Effector memory CD8-positive, alpha-beta T cell (primary cell): ENCODE data around the gene EIF1B.

Experiments used
- ATAC-seq: fragments of 150-1000 bp; cut with Tn5 transposase; replicated peaks from 2 replicates; pipeline ENCODE4 v1.10.0; 2021; ENCODE audit warnings: mild to moderate bottlenecking, moderate library complexity
- DNase-seq, 3 experiments: peaks; one replicate each; pipeline ENCODE4 v3.0.0; 2021
- H3K27ac Mint-ChIP-seq, 2 donors: one replicate each; pipeline ENCODE4 v1.8.0; 2022; ENCODE audit warnings: mild to moderate bottlenecking in 2 of 2, mixed read lengths in 2 of 2, moderate library complexity in 2 of 2
- H3K27me3 Mint-ChIP-seq, 2 donors: one replicate each; pipeline ENCODE4 v1.8.0; 2022; ENCODE audit warnings: mixed read lengths in 2 of 2
- H3K36me3 Mint-ChIP-seq: one replicate; pipeline ENCODE4 v1.8.0; 2022; ENCODE audit warnings: mild to moderate bottlenecking, moderate library complexity, mixed read lengths; ENCODE audit not compliant: insufficient read depth
- H3K4me1 Mint-ChIP-seq, 2 donors: one replicate each; pipeline ENCODE4 v1.8.0; 2022; ENCODE audit warnings: low read depth in 2 of 2, mixed read lengths in 2 of 2
- H3K4me3 Mint-ChIP-seq, 2 donors: one replicate each; pipeline ENCODE4 v1.8.0; 2022; ENCODE audit warnings: mild to moderate bottlenecking in 2 of 2, mixed read lengths in 2 of 2, moderate library complexity in 2 of 2
- H3K9me3 Mint-ChIP-seq, 2 donors: one replicate each; pipeline ENCODE4 v1.8.0; 2022; ENCODE audit warnings: mixed read lengths in 2 of 2

Gene EIF1B

DNA sequence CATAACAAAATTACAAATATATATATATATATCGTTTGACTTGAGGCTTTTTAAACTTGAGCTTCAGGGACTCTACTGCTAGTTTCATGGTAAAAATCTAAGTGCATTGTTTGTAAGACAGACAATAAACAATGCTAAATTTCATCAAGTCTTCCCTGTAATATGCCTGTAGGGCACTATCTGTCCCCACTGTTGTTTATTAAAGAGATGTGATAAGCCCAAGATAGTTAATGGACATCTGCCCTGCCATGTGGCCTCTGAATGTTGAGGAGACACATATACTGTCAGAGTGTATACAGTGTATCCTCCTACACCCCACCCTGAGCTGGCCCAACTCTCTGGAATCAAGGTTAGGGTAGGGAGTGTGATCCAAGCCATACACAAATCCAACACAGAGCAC is 15.1 kb upstream of the EIF1B start:
- ATAC-seq (no peak), DNase-seq (no peak)
- Mint-ChIP-seq H3K27ac (no peak overlapping the region), H3K4me1 (peaks cover 7 to 15% of the 10 kb centered on the region in 2 donors), H3K36me3 (peaks cover 3% of the 10 kb centered on the region), H3K9me3 (no peaks in the 10 kb centered on the region), H3K4me3 (no peak overlapping the region), H3K27me3 (no peaks in the 10 kb centered on the region)

DNA sequence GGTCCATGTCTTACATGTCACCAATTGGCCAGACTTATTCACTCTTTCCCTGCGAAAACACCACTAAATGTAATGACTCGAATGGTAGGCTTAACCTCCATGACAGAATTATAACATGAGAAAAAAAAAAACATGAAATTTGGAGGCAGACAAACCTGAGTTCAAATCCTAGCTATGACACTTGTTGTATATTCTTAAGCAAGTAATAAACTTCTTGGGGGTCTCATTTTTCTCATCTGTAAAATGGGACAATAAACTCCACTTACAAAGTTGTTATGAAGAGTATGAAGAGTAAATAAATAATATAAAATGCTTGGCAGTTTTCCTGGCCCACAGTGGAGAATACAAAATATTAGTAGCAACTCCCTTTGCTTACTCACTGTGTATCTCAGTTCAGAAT is 11.4 kb upstream of the EIF1B start:
- Mint-ChIP-seq H3K4me1 (no peaks in the 10 kb centered on the region), H3K36me3 (peaks cover 3% of the 10 kb centered on the region), H3K27ac (no peak overlapping the region), H3K27me3 (no peaks in the 10 kb centered on the region), H3K4me3 (no peak overlapping the region), H3K9me3 (no peaks in the 10 kb centered on the region)
- DNase-seq (no peak), ATAC-seq (no peak)

DNA sequence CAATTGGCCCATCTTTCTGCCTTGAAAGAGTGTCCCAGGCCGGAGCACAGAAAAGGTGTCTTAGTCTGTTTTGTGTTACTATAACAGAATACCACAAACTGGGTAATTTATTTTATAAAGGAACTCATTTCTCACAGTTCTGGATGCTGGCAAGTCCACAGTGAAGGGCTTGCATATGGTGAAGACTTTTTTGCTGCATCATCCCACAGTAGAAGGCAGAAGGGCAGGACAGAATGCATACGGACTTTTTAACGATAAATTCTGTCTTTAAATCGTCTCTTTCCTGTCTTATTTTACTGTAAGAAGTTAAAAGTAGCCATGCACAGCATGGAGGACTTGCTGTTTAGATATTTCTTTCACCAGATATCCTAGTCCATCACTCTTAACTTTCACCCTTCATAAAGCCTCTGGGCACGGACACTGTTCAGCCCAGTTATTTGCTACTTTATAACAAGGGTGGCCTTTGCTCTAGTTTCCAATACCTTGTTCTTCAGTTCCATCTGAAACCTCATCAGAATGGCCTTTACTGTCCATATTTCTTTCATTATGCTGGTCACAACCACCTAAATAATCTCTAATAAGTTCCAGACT is 10.3 kb upstream of the EIF1B start:
- ATAC-seq (no peak), DNase-seq (no peak)
- no peaks in the 10 kb centered on the region for H3K27me3 Mint-ChIP-seq
- H3K27ac Mint-ChIP-seq: no peak overlapping the region
- no peaks in the 10 kb centered on the region for H3K9me3 Mint-ChIP-seq
- H3K4me1 Mint-ChIP-seq: no peaks in the 10 kb centered on the region
- H3K4me3 Mint-ChIP-seq: no peak overlapping the region
- H3K36me3 Mint-ChIP-seq: peaks cover 3% of the 10 kb centered on the region

DNA sequence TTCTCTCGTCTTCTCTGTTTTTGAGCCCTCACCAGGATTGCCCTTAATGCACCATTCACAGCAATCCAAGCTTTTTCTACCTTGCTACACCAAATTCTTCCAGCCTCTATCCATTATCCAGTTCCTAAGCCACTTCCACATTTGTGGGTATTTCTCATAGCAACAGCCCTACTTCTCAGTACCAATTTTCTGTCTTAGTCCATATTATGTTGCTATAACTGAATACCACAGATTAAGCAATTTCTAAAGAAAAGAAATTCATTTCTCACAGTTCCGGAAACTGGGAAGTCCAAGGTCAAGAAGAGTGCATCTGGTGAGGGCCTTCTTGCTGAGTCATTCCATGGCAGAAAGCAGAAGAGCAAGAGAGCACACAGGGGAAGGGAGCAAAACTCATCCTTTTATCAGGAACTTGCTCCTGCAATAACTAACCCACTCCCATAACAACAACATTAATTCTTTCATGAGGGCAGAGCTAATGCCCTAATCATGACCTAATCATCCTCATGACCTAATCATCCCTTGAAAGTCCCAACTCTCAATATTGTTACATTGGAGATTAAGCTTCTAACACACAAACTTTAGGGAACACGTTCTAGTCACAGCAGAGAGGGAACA is 9.7 kb upstream of the EIF1B start:
- ATAC-seq (no peak), DNase-seq (no peak)
- Mint-ChIP-seq H3K27me3 (no peaks in the 10 kb centered on the region), H3K36me3 (peaks cover 3% of the 10 kb centered on the region), H3K4me3 (no peak overlapping the region), H3K4me1 (no peaks in the 10 kb centered on the region), H3K27ac (no peak overlapping the region), H3K9me3 (no peaks in the 10 kb centered on the region)

DNA sequence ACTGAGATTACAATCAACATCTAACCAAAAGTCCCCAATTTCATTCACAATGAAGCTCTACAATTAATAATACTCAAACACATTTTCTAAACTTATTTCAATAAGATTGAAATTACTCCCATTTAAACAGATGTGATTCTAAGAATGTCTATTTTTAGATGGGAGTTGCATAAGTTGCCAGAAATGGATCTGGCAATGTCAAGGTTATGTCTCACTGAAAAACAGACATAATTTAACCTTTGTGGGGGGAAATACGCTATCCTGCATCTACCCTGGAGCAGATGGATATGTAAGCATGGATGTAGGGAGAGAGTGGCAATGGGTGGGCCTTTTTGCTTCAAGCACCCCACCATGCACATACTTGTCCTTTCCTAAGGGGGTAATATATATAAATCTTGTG is 6.7 kb upstream of the EIF1B start:
- no peaks in the 10 kb centered on the region for H3K36me3 Mint-ChIP-seq
- ATAC-seq (no peak), DNase-seq (no peak)

DNA sequence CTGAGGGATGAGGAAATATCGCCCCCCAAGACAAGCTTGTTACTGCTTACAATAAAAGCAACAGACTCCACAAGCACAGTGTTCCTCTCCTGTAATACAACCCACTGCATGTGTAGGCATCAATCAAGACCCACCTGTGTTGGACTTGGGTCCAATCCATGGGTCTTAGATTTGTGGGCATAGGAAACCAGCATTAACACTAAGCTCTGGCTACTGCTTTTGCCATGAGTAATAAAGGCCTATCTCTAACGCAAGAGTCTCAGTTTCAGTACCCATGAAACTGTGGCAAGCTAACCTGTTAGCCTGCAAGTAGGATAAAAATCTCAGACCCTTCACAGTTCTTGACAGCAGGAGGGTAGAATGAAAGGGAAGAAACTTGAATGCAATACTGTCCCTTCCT is 5.2 kb upstream of the EIF1B start:
- Mint-ChIP-seq H3K36me3 (peaks cover 8% of the 10 kb centered on the region), H3K27ac (no peak overlapping the region), H3K4me1 (peaks cover 0 to 6% of the 10 kb centered on the region in 2 donors), H3K27me3 (no peaks in the 10 kb centered on the region), H3K4me3 (no peak overlapping the region), H3K9me3 (no peaks in the 10 kb centered on the region)
- DNase-seq (no peak), ATAC-seq (no peak)

More for the DNA sequence above, 6.7 kb upstream of the EIF1B start:
- H3K4me3 Mint-ChIP-seq: no peak overlapping the region
- no peaks in the 10 kb centered on the region for H3K9me3 Mint-ChIP-seq
- no peak overlapping the region for H3K27ac Mint-ChIP-seq
- no peaks in the 10 kb centered on the region for H3K27me3 Mint-ChIP-seq
- no peaks in the 10 kb centered on the region for H3K4me1 Mint-ChIP-seq

DNA sequence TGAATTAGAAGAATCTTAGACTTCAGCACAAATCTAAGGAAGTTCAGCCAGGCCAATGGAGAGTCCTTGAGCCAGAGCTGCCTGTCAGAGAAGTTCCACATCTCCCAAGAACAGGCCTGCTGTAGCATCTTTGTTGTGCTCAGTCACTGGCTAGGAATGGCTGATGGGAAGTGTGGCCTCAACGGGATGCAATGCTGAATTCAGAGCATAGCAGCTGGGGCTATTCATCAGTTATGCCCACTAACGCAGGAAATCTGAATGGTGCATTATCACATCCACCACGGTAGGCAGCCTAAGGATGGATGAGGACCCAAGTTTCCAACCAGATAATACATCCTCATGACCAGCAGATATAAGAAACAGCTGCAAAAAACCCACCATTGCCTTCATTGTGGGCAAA is 3.2 kb upstream of the EIF1B start:
- H3K4me3 Mint-ChIP-seq: no peak overlapping the region
- H3K27me3 Mint-ChIP-seq: no peaks in the 10 kb centered on the region
- H3K4me1 Mint-ChIP-seq: peaks cover 7 to 8% of the 10 kb centered on the region in 2 donors
- H3K36me3 Mint-ChIP-seq: peaks cover 25% of the 10 kb centered on the region
- no peak overlapping the region for H3K27ac Mint-ChIP-seq
- ATAC-seq: no peak
- no peak for DNase-seq
- H3K9me3 Mint-ChIP-seq: no peaks in the 10 kb centered on the region

DNA sequence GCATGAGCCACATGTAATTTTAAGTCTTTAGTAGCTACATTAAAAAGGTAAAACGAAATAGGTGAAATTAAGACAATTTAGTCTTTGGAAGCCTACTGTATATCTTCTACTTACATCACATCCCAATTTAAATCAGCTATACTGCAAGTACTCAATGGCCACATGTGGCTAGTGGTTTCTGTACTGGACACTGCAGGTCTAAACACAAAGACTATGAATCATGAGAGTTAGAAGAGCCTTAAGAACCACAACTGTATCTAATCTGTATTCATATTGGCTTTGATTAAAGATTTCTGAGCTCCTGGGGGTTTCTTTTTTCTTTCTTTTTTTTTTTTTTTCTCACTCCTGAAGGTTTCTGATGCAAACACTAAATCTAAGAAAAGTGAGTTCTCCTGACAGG is 2.3 kb upstream of the EIF1B start:
- H3K27me3 Mint-ChIP-seq: no peaks in the 10 kb centered on the region
- H3K4me3 Mint-ChIP-seq: no peak overlapping the region
- DNase-seq: no peak
- no peaks in the 10 kb centered on the region for H3K9me3 Mint-ChIP-seq
- no peak for ATAC-seq
- H3K27ac Mint-ChIP-seq: no peak overlapping the region
- H3K36me3 Mint-ChIP-seq: peaks cover 32% of the 10 kb centered on the region
- peaks cover 8 to 14% of the 10 kb centered on the region in 2 donors for H3K4me1 Mint-ChIP-seq

DNA sequence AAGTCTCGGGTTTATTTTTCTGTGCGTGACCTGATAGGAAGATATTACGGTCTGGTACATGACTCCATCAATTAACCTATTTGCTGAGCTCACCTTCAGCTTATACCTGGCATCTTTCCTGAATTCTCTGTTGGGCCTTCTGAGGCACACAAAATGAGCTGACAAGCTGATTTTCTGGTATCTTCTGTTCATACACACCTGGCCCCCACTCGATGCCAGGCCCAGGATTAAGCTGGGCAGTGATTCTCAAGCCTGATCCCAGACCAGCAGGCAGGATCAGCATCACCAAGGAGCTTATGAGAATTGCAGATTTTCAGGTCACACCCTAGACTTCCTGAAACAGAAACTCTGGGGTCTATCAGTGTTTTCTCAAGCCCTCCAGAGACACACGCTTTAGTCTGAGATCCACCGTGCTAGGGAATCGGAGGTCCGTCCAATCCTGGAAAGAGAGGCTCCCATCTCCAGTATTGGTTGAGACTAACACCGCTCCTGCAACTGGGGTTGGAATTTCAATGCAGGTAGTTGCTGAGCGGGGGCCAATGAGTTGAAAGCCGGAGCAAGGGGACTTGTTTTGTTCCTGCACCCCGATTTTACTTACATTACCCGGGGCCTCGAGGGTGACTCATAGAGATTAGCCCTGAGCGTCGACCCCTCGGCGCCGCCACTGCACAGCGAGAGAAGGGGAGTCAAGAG is 636 bp upstream of the EIF1B start:
- Mint-ChIP-seq H3K4me1 (peaks cover 8 to 14% of the 10 kb centered on the region in 2 donors), H3K36me3 (peaks cover 45% of the 10 kb centered on the region), H3K27me3 (no peaks in the 10 kb centered on the region), H3K27ac (peak overlapping the region; percentile 98 to 99), H3K4me3 (peak overlapping the region; percentile 98 to 99), H3K9me3 (no peaks in the 10 kb centered on the region)
- ATAC-seq: no peak
- no peak for DNase-seq

DNA sequence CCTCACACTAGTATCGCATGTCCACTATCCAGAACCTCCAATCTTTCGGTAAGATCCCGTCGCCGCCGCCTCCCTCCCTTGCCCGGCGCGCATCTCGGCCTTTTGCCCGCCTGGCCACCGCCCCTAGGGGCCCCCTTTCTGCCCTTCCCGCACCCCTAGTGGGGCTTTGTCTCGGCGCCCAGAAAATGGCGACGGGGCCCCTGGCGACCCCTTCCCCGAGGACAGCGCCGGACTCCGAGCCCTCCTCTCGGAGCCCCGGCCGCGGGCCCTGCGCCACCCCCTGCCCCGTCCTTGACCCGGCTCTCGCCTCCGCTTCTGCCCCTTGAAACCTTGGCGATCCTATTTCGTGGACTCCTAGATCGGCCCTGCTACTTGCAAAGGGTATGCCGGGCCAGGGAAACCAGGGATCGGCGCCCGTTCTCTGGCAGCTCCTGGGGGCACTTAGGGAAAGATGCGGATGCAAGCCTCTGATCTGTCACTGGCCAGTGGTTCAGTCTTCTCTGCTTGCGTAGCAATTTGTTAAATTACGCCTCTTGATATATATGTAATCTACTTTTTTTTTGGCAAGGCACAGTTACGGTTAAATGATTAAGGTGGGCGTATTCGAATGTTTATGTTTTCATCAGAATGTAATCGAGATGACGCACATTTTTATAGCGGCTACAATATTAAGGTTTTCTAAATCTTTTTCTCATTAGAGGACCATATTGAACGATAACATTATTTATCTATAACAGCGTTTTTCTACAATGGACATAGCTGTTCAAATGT is 603 bp downstream of the EIF1B start:
- Mint-ChIP-seq H3K4me1 (peaks cover 8 to 14% of the 10 kb centered on the region in 2 donors), H3K27ac (peak overlapping the region; percentile 98 to 99), H3K4me3 (peak overlapping the region; percentile 98 to 99), H3K27me3 (no peaks in the 10 kb centered on the region), H3K9me3 (no peaks in the 10 kb centered on the region), H3K36me3 (peaks cover 45% of the 10 kb centered on the region)
- DNase-seq (peak in 2 of 3 experiments; percentile 13 to 23), ATAC-seq (peak; percentile 18)

DNA sequence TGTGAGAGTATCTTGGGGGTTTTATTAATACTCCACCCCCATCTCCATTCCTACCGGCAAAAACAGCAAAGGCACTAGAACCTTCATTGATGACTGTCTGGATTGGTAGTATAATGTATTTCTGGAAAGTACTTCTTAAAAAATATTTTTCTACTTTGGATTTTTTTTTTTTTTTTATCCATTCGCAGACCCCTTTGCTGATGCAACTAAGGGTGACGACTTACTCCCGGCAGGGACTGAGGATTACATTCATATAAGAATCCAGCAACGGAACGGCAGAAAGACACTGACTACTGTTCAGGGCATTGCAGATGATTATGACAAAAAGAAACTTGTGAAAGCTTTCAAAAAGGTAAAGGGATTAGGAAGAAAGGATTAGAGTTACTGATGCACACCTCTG is 1.2 kb downstream of the EIF1B start:
- no peaks in the 10 kb centered on the region for H3K9me3 Mint-ChIP-seq
- H3K27ac Mint-ChIP-seq: peak overlapping the region; percentile 98 to 99
- peaks cover 45% of the 10 kb centered on the region for H3K36me3 Mint-ChIP-seq
- ATAC-seq (no peak), DNase-seq (no peak)
- no peaks in the 10 kb centered on the region for H3K27me3 Mint-ChIP-seq
- H3K4me1 Mint-ChIP-seq: peaks cover 8 to 14% of the 10 kb centered on the region in 2 donors
- peak overlapping the region; percentile 98 to 99 for H3K4me3 Mint-ChIP-seq

DNA sequence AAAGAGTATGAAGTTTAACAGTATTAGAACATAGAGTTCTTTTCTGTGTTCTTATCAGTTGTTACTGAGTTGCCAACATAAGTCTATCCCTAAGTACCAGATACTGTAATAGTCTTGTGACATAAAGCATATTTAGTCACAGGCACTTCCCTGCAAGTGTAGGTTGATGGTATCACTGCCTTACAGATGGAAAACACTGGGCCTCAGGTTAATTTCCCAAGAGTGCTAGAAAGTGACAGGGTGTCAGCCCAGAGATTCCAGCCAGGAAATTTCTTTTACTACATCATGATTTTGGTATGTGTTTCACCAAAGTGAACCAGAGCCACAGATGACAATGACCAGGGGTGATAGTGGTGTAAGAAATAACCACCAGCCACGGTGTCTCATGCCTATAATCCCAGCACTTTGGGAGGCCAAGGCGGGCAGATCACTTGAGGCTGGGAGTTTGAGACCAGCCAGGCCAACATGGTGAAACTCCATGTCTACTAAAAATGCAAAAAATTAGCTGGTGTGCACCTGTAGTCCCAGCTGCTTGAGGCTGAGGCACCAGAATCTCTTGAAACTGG is 3.2 kb downstream of the EIF1B start:
- peaks cover 45% of the 10 kb centered on the region for H3K36me3 Mint-ChIP-seq
- peaks cover 8 to 14% of the 10 kb centered on the region in 2 donors for H3K4me1 Mint-ChIP-seq

More for the DNA sequence above, 3.2 kb downstream of the EIF1B start:
- no peak for ATAC-seq
- Mint-ChIP-seq H3K27ac (peak overlapping the region in 1 of 2 donors; percentile 65), H3K4me3 (no peak overlapping the region), H3K27me3 (no peaks in the 10 kb centered on the region), H3K9me3 (no peaks in the 10 kb centered on the region)
- no peak for DNase-seq
